OCI-LY3 (cell line): ENCODE results near the gene ILF2.

Source experiments
- H2AFZ ChIP-seq: fragments of 200-600, 300-600 bp; shearing (Covaris generic); 2 replicates; pipeline ENCODE4 v1.6.0; 2014; ENCODE audit warnings: antibody characterized with exemption, low read depth, low read length
- H3K27ac ChIP-seq: fragments of 200-600, 300-600 bp; sonication (generic); 2 replicates; pipeline ENCODE4 v1.5.1; 2014; ENCODE audit warnings: mild to moderate bottlenecking, low read length, moderate library complexity, mixed read lengths
- H3K27me3 ChIP-seq: fragments of 200-600, 300-600 bp; sonication (generic); 2 replicates; pipeline ENCODE4 v1.6.1; 2014; ENCODE audit warnings: low read depth, low read length, mixed read lengths
- H3K36me3 ChIP-seq: fragments of 200-600, 300-600 bp; sonication (generic); replicated peaks from 2 replicates; pipeline ENCODE3; 2014; ENCODE audit warnings: low read depth, low read length, mixed read lengths
- H3K4me1 ChIP-seq: fragments of 300-600, 200-600 bp; sonication (generic); 2 replicates; pipeline ENCODE4 v1.6.1; 2014; ENCODE audit warnings: low read length, mixed read lengths
- H3K4me2 ChIP-seq: fragments of 200-600, 300-600 bp; sonication (generic); 2 replicates; pipeline ENCODE4 v1.6.1; 2014; ENCODE audit warnings: low read length, mixed read lengths
- H3K4me3 ChIP-seq: fragments of 300-600, 200-600 bp; sonication (generic); 2 replicates; pipeline ENCODE4 v1.5.1; 2014; ENCODE audit warnings: antibody characterized with exemption, mild to moderate bottlenecking, low read length, moderate library complexity
- H3K79me2 ChIP-seq: fragments of 300-600, 200-600 bp; shearing (Covaris generic); 2 replicates; pipeline ENCODE4 v1.6.1; 2014; ENCODE audit warnings: mild to moderate bottlenecking, low read length, mixed read lengths
- H3K9ac ChIP-seq: fragments of 300-600, 200-600 bp; shearing (Covaris generic); 2 replicates; pipeline ENCODE4 v1.6.0; 2014; ENCODE audit warnings: mild to moderate bottlenecking, low read length, moderate library complexity
- H3K9me3 ChIP-seq: fragments of 200-600, 300-600 bp; shearing (Covaris generic); 2 replicates; pipeline ENCODE4 v1.6.1; 2014; ENCODE audit warnings: low read length, mixed read lengths; ENCODE audit not compliant: insufficient read depth
- H4K20me1 ChIP-seq: fragments of 200-600, 300-600 bp; sonication (generic); 2 replicates; pipeline ENCODE4 v1.6.1; 2016; ENCODE audit warnings: low read length, mixed read lengths; ENCODE audit not compliant: insufficient read depth
- CTCF ChIP-seq: fragments of 200-600, 300-600 bp; sonication (generic); IDR thresholded peaks from 2 replicates; pipeline ENCODE4 v1.5.1; 2014; ENCODE audit warnings: antibody characterized with exemption, low read length, low read depth
- EZH2phosphoT487 ChIP-seq: fragments of 200-600 bp; shearing (Covaris generic); IDR thresholded peaks from 2 replicates; pipeline ENCODE4 v1.6.1; 2018; ENCODE audit warnings: antibody characterized with exemption, mixed run types, low read depth

Gene ILF2

GRCh38 chr1:153688276-153688675, 17.5 kb upstream of the ILF2 start:
- no peaks in the 10 kb centered on the region for H3K4me1 ChIP-seq
- peaks cover 17% of the 10 kb centered on the region for H3K27me3 ChIP-seq
- H3K4me3 ChIP-seq: no peak overlapping the region
- no peak overlapping the region for H2AFZ ChIP-seq
- H3K9me3 ChIP-seq: no peaks in the 10 kb centered on the region
- no peak overlapping the region for H3K4me2 ChIP-seq
- no peaks in the 10 kb centered on the region for H3K79me2 ChIP-seq
- no peaks in the 10 kb centered on the region for H4K20me1 ChIP-seq
- no peaks in the 10 kb centered on the region for H3K36me3 ChIP-seq
- H3K9ac ChIP-seq: no peak overlapping the region
- no peak overlapping the region for H3K27ac ChIP-seq
- TF ChIP-seq CTCF (no peak), EZH2phosphoT487 (no peak)

- Histone ChIP-seq H3K79me2 (no peaks in the 10 kb centered on the region), H3K9ac (no peak overlapping the region), H3K4me2 (no peak overlapping the region), H3K27ac (no peak overlapping the region), H2AFZ (no peak overlapping the region), H3K36me3 (no peaks in the 10 kb centered on the region), H3K4me3 (no peak overlapping the region), H3K4me1 (no peaks in the 10 kb centered on the region), H3K9me3 (no peaks in the 10 kb centered on the region), H4K20me1 (no peaks in the 10 kb centered on the region), H3K27me3 (peaks cover 17% of the 10 kb centered on the region)
- TF ChIP-seq EZH2phosphoT487 (no peak), CTCF (no peak)
These were observed 16.7 kb upstream of the ILF2 start for GRCh38 chr1:153687346-153688125.

- Histone ChIP-seq H4K20me1 (no peaks in the 10 kb centered on the region), H2AFZ (no peak overlapping the region), H3K36me3 (no peaks in the 10 kb centered on the region), H3K4me1 (no peaks in the 10 kb centered on the region), H3K9ac (no peak overlapping the region), H3K4me2 (no peak overlapping the region), H3K9me3 (no peaks in the 10 kb centered on the region), H3K27ac (no peak overlapping the region), H3K4me3 (no peak overlapping the region), H3K79me2 (no peaks in the 10 kb centered on the region), H3K27me3 (peaks cover 21% of the 10 kb centered on the region)
- no peak for TF ChIP-seq EZH2phosphoT487
- TF ChIP-seq CTCF: no peak
These were observed 14.9 kb upstream of the ILF2 start for GRCh38 chr1:153685544-153686340.

GRCh38 chr1:153684892-153685291, 14.1 kb upstream of the ILF2 start:
- Histone ChIP-seq H4K20me1 (no peaks in the 10 kb centered on the region), H3K4me3 (no peak overlapping the region), H3K79me2 (no peaks in the 10 kb centered on the region), H3K27me3 (peaks cover 27% of the 10 kb centered on the region), H3K4me2 (no peak overlapping the region), H3K9me3 (no peaks in the 10 kb centered on the region), H3K9ac (no peak overlapping the region), H3K36me3 (no peaks in the 10 kb centered on the region), H3K27ac (no peak overlapping the region), H3K4me1 (no peaks in the 10 kb centered on the region), H2AFZ (no peak overlapping the region)
- TF ChIP-seq EZH2phosphoT487 (no peak), CTCF (no peak)
